ENCODE measurements around the gene GPR108. TPM values are rescaled to one million over a fixed set of nuclear protein-coding genes. Genes with fewer than 3 reads are reported as not detected.

GPR108 gene
- total and polyA plus RNA-seq, 2 of the 13 experiments (the other 11 are each of a cell fraction or from before 2014, with no cell fraction given) = 36.4 to 63.0 TPM

DNA sequence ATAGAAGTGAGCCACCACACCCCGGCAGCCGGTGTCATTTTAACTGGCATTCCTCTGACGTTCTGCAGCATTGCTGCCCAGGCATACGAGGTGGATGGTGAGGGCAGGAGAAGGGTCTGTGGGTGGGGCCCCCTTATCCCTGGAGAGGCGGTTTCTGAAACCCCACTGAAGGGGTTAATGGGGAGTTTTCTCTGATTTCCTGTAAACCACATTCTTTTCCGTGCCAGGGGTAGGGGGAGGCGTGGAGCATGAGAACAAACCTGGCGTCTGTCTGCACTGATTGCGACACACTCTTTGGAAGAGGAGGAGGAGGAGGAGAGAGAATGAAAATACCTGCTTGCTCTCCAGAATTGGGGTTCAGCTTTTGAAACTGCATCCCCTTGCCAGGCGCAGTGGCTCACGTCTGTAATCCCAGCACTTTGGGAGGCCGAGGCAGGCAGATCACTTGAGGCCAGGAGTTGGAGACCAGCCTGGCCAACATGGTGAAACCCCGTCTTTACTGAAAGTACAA, 14.2 kb downstream of the GPR108 start (continued):
- TF ChIP-seq, protein P1, sequence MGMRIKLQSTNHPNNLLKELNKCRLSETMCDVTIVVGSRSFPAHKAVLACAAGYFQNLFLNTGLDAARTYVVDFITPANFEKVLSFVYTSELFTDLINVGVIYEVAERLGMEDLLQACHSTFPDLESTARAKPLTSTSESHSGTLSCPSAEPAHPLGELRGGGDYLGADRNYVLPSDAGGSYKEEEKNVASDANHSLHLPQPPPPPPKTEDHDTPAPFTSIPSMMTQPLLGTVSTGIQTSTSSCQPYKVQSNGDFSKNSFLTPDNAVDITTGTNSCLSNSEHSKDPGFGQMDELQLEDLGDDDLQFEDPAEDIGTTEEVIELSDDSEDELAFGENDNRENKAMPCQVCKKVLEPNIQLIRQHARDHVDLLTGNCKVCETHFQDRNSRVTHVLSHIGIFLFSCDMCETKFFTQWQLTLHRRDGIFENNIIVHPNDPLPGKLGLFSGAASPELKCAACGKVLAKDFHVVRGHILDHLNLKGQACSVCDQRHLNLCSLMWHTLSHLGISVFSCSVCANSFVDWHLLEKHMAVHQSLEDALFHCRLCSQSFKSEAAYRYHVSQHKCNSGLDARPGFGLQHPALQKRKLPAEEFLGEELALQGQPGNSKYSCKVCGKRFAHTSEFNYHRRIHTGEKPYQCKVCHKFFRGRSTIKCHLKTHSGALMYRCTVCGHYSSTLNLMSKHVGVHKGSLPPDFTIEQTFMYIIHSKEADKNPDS (CRISPR knock-in tag; IDR thresholded peaks at IDR 0.05) = no peak
- TF ChIP-seq ZNF460 (CRISPR knock-in tag; IDR thresholded peaks at IDR 0.05; ENCODE audit: borderline replicate concordance) (peak; percentile 69; the same call in 1 of the 2 replicates), TRIM22 (IDR thresholded peaks at IDR 0.05) (no peak), SP2 (CRISPR knock-in tag; IDR thresholded peaks at IDR 0.05) (no peak), MYNN (CRISPR knock-in tag; IDR thresholded peaks at IDR 0.05; ENCODE audit: low read depth) (no peak; the same call in 1 of the 2 replicates), ZNF468 (CRISPR knock-in tag; IDR thresholded peaks at IDR 0.05) (no peak), ZNF317 (CRISPR knock-in tag; IDR thresholded peaks at IDR 0.05) (peak; percentile 14; the same call in 1 of the 2 replicates), FUBP1 (CRISPR knock-in tag; IDR thresholded peaks at IDR 0.05; ENCODE audit: borderline replicate concordance) (no peak), PBX2 (CRISPR knock-in tag; IDR thresholded peaks at IDR 0.05) (no peak), TARDBP (CRISPR knock-in tag; IDR thresholded peaks at IDR 0.05) (peak; percentile 77; the same call in 1 of the 2 replicates), ZNF788 (CRISPR knock-in tag; IDR thresholded peaks at IDR 0.05; ENCODE audit: borderline replicate concordance) (peak; percentile 79; the same call in 1 of the 2 replicates), BCLAF1 (IDR thresholded peaks at IDR 0.05) (no peak), ZNF367 (CRISPR knock-in tag; IDR thresholded peaks at IDR 0.05; ENCODE audit: borderline replicate concordance) (no peak), ZNF775 (CRISPR knock-in tag; IDR thresholded peaks at IDR 0.05; ENCODE audit: borderline replicate concordance) (no peak), ESRRA (CRISPR knock-in tag; IDR thresholded peaks at IDR 0.05; ENCODE audit: low read depth) (0 out of 2 replicates have a peak, but pooled peaks have one; percentile 18), POLR2G (IDR thresholded peaks at IDR 0.05; ENCODE audit: low read depth, low read length) (no peak), RCOR2 (CRISPR knock-in tag; IDR thresholded peaks at IDR 0.05) (no peak), PRMT3 (CRISPR knock-in tag; IDR thresholded peaks at IDR 0.05; ENCODE audit: borderline replicate concordance, low read depth) (no peak), ZNF264 (CRISPR knock-in tag; IDR thresholded peaks at IDR 0.05) (no peak), ZMYM3 (CRISPR knock-in tag; IDR thresholded peaks at IDR 0.05) (peak; percentile 86; the same call in 1 of the 2 replicates)
